Measurements from ENCODE around the gene MPP2.

The MPP2 gene

GRCh38 chr17:43832168-43832975, 75.0 kb downstream of the MPP2 start:
- H3K4me1 ChIP-seq (ENCODE audit: control insufficient read depth, insufficient read depth, low read length), result peaks cover 15% of the 10 kb centered on the region
- no peaks in the 10 kb centered on the region for H3K27me3 ChIP-seq (ENCODE audit: control insufficient read depth in 1 of 2, insufficient read depth in 2 of 2, low read length in 2 of 2)
- H3K9ac ChIP-seq (ENCODE audit: low read length in 2 of 2), result peak overlapping the region; percentile 13 to 21
- H3K36me3 ChIP-seq (ENCODE audit: control insufficient read depth in 2 of 2, insufficient read depth in 2 of 2, low read length in 2 of 2), result peaks cover 0 to 16% of the 10 kb centered on the region in 2 donors
- no peaks in the 10 kb centered on the region for H3K9me3 ChIP-seq (ENCODE audit: control insufficient read depth in 2 of 2, low read length in 2 of 2)
- peak overlapping the region; percentile 54 to 75 for H3K4me3 ChIP-seq (ENCODE audit: low read length in 2 of 2)
- H3K27ac ChIP-seq (ENCODE audit: low read length), result peak overlapping the region; percentile 2

- H3K27ac ChIP-seq (ENCODE audit: low read length), result peak overlapping the region; percentile 2
- H3K27me3 ChIP-seq (ENCODE audit: control insufficient read depth in 1 of 2, insufficient read depth in 2 of 2, low read length in 2 of 2), result no peaks in the 10 kb centered on the region
- H3K4me1 ChIP-seq (ENCODE audit: control insufficient read depth, insufficient read depth, low read length), result peaks cover 15% of the 10 kb centered on the region
- H3K9me3 ChIP-seq (ENCODE audit: control insufficient read depth in 2 of 2, low read length in 2 of 2), result no peaks in the 10 kb centered on the region
- H3K4me3 ChIP-seq (ENCODE audit: low read length in 2 of 2), result peak overlapping the region in 1 of 2 donors; percentile 75
- peaks cover 0 to 16% of the 10 kb centered on the region in 2 donors for H3K36me3 ChIP-seq (ENCODE audit: control insufficient read depth in 2 of 2, insufficient read depth in 2 of 2, low read length in 2 of 2)
- no peak overlapping the region for H3K9ac ChIP-seq (ENCODE audit: low read length in 2 of 2)
Observed at GRCh38 chr17:43831633-43832032, 75.7 kb downstream of the MPP2 start.

GRCh38 chr17:43830510-43831140, 76.7 kb downstream of the MPP2 start:
- Histone ChIP-seq H3K9me3 (ENCODE audit: control insufficient read depth in 2 of 2, low read length in 2 of 2) (no peaks in the 10 kb centered on the region), H3K36me3 (ENCODE audit: control insufficient read depth in 2 of 2, insufficient read depth in 2 of 2, low read length in 2 of 2) (peaks cover 0 to 21% of the 10 kb centered on the region in 2 donors), H3K9ac (ENCODE audit: low read length in 2 of 2) (no peak overlapping the region), H3K27ac (ENCODE audit: low read length) (no peak overlapping the region), H3K4me1 (ENCODE audit: control insufficient read depth, insufficient read depth, low read length) (peaks cover 15% of the 10 kb centered on the region), H3K27me3 (ENCODE audit: control insufficient read depth in 1 of 2, insufficient read depth in 2 of 2, low read length in 2 of 2) (no peaks in the 10 kb centered on the region), H3K4me3 (ENCODE audit: low read length in 2 of 2) (no peak overlapping the region)

- H3K4me3 ChIP-seq (ENCODE audit: low read length in 2 of 2), result no peak overlapping the region
- H3K36me3 ChIP-seq (ENCODE audit: control insufficient read depth in 2 of 2, insufficient read depth in 2 of 2, low read length in 2 of 2), result peaks cover 5 to 25% of the 10 kb centered on the region in 2 donors
- H3K27me3 ChIP-seq (ENCODE audit: control insufficient read depth in 1 of 2, insufficient read depth in 2 of 2, low read length in 2 of 2), result no peaks in the 10 kb centered on the region
- H3K27ac ChIP-seq (ENCODE audit: low read length), result no peak overlapping the region
- H3K9me3 ChIP-seq (ENCODE audit: control insufficient read depth in 2 of 2, low read length in 2 of 2), result no peaks in the 10 kb centered on the region
- no peak overlapping the region for H3K9ac ChIP-seq (ENCODE audit: low read length in 2 of 2)
- peaks cover 15% of the 10 kb centered on the region for H3K4me1 ChIP-seq (ENCODE audit: control insufficient read depth, insufficient read depth, low read length)
Observed at GRCh38 chr17:43829738-43830137, 77.6 kb downstream of the MPP2 start.

GRCh38 chr17:43827596-43827995, 79.7 kb downstream of the MPP2 start:
- H3K27me3 ChIP-seq (ENCODE audit: control insufficient read depth in 1 of 2, insufficient read depth in 2 of 2, low read length in 2 of 2), result no peaks in the 10 kb centered on the region
- H3K4me1 ChIP-seq (ENCODE audit: control insufficient read depth, insufficient read depth, low read length), result peaks cover 11% of the 10 kb centered on the region
- H3K9ac ChIP-seq (ENCODE audit: low read length in 2 of 2), result no peak overlapping the region
- no peak overlapping the region for H3K4me3 ChIP-seq (ENCODE audit: low read length in 2 of 2)
- no peak overlapping the region for H3K27ac ChIP-seq (ENCODE audit: low read length)
- H3K36me3 ChIP-seq (ENCODE audit: control insufficient read depth in 2 of 2, insufficient read depth in 2 of 2, low read length in 2 of 2), result peaks cover 5 to 26% of the 10 kb centered on the region in 2 donors
- no peaks in the 10 kb centered on the region for H3K9me3 ChIP-seq (ENCODE audit: control insufficient read depth in 2 of 2, low read length in 2 of 2)

- Histone ChIP-seq H3K9me3 (ENCODE audit: control insufficient read depth in 2 of 2, low read length in 2 of 2) (no peaks in the 10 kb centered on the region), H3K36me3 (ENCODE audit: control insufficient read depth in 2 of 2, insufficient read depth in 2 of 2, low read length in 2 of 2) (peaks cover 5 to 26% of the 10 kb centered on the region in 2 donors), H3K9ac (ENCODE audit: low read length in 2 of 2) (no peak overlapping the region), H3K27ac (ENCODE audit: low read length) (no peak overlapping the region), H3K4me1 (ENCODE audit: control insufficient read depth, insufficient read depth, low read length) (peaks cover 6% of the 10 kb centered on the region), H3K4me3 (ENCODE audit: low read length in 2 of 2) (no peak overlapping the region), H3K27me3 (ENCODE audit: control insufficient read depth in 1 of 2, insufficient read depth in 2 of 2, low read length in 2 of 2) (no peaks in the 10 kb centered on the region)
Observed at GRCh38 chr17:43826206-43826605, 81.1 kb downstream of the MPP2 start.

- Histone ChIP-seq H3K9ac (ENCODE audit: low read length in 2 of 2) (no peak overlapping the region), H3K4me1 (ENCODE audit: control insufficient read depth, insufficient read depth, low read length) (peaks cover 6% of the 10 kb centered on the region), H3K9me3 (ENCODE audit: control insufficient read depth in 2 of 2, low read length in 2 of 2) (no peaks in the 10 kb centered on the region), H3K27me3 (ENCODE audit: control insufficient read depth in 1 of 2, insufficient read depth in 2 of 2, low read length in 2 of 2) (no peaks in the 10 kb centered on the region), H3K4me3 (ENCODE audit: low read length in 2 of 2) (no peak overlapping the region), H3K36me3 (ENCODE audit: control insufficient read depth in 2 of 2, insufficient read depth in 2 of 2, low read length in 2 of 2) (peaks cover 5 to 26% of the 10 kb centered on the region in 2 donors), H3K27ac (ENCODE audit: low read length) (no peak overlapping the region)
Observed at GRCh38 chr17:43825567-43825966, 81.8 kb downstream of the MPP2 start.
